PC-9 (cell line): ENCODE measurements around the gene DNAJB2.

ENCODE experiments used
- CTCF ChIP-seq: fragments of 200-600 bp; sonication (generic); conservative IDR thresholded peaks from 2 replicates; pipeline ENCODE4 v1.6.1; 2017; ENCODE audit warnings: mixed run types, antibody characterized with exemption, mild to moderate bottlenecking, moderate library complexity
- EZH2 ChIP-seq: fragments of 200-600 bp; sonication (generic); IDR thresholded peaks from 2 replicates; pipeline ENCODE4 v1.8.0; 2017; ENCODE audit warnings: antibody characterized with exemption, low read depth

DNA sequence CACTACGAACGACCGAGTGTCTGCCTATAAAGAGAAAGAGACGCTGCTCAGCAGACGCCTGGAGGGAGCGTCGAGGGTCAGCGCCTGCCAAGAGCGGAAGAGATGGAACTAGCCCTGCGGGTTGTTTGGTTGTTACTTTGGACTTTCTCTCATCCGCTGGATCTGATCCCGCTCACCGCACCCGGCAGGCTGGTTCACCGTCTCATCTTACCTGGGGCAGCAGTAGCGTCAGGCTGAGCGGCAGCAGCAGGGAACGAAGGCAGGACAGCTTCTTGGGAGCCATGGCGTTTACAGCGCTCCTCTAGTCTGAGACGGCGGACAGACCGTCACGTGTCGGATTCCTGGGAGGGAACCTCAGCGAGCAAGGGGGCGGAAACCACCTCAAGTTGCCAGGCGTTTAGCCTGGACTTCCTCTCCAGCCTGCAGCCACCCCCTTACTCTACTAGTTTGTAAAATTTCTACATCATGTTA is 35.8 kb upstream of the DNAJB2 start:
- no peak for TF ChIP-seq CTCF
- no peak for TF ChIP-seq EZH2
